NCI-H345 treated with DMSO at 0.1 percent for 48 hours (cell line): ENCODE measurements around the gene EGR2.

ENCODE experiments used
- DNase-seq: peaks from one replicate; lab custom pipeline; 2025; ENCODE audit not compliant: unreplicated experiment; lab: John Stamatoyannopoulos, UW

Gene EGR2

DNA sequence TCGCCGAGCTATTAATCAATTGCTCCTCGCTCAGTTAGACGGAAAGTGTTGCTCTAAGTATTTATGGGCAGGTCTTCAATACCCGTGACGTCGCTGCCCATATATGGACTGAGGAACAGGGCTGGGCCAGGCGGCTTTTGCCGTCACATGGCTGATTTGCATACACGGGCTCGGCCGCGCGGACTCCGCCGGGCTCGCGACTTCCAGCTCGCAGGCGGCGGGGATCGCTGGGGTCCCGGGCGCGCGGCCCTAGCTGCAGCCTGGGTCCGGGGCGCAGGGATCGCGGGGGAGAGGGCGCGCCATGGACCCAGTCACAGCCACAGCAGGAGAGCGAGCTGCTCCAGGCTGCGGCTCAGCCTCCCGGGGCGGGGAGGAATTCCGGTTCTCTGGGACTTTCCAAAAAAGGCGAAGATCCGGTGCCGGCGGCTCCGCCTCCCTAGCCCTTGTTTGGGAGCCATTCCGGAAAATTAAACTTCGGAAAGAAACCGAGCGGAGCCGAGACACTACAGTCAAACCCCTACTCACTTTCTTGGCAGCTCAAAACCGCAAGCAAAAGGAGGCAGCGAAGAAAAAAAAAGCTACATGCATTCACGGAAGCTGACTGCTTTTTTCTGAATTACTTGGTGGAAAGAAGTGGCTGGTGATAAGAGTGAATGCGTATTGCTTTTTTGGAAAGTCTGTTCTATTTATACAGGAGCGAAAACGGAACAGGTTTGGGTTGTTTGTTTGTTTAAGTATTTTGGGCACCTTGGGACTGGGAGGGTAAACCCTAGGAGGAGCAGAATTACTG, at the start of gene EGR2:
TSS of gene EGR2 (minus strand) at position 36 of the 790 bp plus-strand sequence. CDS start 337 bp downstream, outside the sequence.
- DNase-seq, result peak; percentile 39

- DNase-seq, result no peak
Measured at GRCh38 chr10:62862447-62862846, 46.3 kb upstream of the EGR2 start.

DNA sequence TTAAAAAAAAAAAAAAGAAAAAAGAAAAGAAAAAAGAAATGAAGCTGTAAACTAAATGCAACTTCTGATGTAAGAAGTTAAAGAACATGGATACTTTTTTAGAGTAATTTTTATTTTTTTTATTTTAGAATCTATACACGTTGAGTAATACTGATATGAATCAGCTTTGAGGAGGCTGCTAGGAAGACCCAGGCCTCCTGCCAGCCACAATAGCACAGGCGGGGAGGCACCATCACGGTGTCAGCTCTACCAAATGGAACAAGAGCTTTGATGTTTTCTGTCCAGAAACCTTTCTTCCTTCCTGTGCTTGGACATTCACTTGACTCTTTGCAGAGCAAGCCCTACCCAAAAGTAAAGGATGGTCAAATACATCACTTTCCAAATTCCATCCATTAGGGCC, 45.3 kb upstream of the EGR2 start:
- DNase-seq, result no peak

GRCh38 chr10:62860946-62861345, 44.8 kb upstream of the EGR2 start:
- no peak for DNase-seq

GRCh38 chr10:62858364-62858763, 42.2 kb upstream of the EGR2 start:
- DNase-seq, result no peak

GRCh38 chr10:62856021-62856420, 39.9 kb upstream of the EGR2 start:
- no peak for DNase-seq

GRCh38 chr10:62853710-62854109, 37.5 kb upstream of the EGR2 start:
- DNase-seq, result no peak

- DNase-seq, result no peak
Measured at GRCh38 chr10:62852961-62853702, 37.0 kb upstream of the EGR2 start.

DNA sequence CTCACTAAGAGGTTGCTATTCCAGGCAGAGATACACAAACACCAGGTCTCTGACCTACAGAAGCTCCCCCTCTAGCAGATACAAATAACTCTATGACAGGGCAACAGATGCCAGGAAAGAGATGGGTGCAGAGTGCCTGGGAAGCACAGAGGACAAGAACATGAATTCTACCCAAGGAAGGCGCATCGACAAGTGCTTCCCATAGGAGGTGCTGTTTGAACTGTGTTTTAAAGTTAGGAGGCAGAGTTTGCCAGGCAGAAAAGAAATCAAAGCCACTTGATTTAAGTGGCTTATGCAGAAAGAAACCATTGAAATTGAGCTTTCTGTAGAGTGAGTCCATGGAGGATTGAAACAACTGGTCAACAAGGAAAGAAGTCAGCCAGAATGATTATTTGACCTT, 35.3 kb upstream of the EGR2 start:
- DNase-seq, result no peak

GRCh38 chr10:62850646-62851045, 34.5 kb upstream of the EGR2 start:
- no peak for DNase-seq

DNA sequence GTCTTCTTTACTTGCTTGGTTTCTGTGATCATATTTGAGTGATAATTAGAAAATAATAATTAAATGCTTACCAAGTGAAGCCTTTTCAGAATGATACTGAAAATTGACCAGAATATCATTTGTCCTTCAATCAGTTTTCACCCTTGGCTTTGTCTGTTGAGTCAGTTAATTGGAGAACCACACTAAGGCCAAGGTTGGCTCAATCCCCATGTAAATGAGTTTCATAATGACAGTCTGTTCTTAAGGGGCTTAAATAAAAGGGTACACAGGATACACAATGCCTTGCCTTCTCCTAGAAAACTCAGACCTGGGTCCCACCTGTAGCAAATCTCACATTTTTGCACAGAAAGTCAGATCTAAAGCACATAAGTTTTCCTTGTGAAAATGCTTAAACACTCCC, 31.3 kb upstream of the EGR2 start:
- DNase-seq, result no peak

DNA sequence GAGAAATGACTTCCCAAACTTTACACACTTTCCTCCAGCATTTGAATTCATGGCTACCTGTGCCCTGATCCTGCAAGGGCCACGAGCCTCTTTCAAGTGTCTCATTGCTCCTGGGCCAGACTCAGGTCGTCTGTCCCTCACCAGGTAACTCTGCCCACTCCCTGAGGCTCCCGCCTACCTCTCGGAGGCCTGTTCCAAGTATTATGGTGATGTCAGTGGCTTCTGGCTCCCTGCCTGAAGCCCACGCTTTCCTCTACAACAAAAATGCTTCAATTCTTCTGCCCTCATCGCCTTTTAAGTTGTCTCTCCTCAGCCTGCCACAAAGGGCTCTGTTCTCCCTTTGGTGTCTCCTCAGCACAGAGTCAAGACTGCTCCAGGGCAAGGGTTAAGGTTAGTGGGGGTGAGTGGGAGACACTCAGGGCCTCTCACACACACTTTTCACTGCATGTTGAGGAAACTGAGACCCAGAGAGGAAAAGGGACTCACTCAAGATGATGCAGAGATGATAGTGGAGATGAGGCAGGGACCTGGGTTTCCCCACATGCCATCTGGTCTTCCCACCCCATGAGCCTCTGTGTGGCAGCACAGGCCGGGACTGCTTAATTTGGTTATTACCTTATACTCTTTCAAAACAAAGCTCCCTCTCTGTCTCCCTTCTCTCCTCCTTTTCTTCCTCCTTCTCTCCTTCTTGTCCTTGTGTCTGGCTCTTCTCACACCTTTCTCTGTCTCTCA, 28.3 kb upstream of the EGR2 start:
- DNase-seq, result no peak

DNA sequence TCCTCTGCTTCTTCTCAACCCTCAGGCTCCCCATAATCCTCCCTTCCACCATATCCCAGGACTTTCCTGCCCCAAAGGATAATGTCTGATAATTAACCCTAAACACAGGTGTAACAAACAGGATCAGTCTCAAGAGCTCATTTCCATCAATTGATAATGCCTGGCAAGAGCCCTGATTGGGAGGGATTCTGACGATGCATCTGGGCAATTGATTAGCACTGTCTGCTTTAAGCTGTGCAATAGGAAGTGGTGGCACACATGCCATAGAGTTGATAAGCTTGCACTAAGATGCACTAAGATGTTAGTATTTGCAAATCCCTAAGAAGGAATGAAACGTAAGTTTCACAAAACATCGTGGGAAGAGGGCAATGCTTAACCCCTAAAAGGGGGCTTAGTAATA, 27.4 kb upstream of the EGR2 start:
- no peak for DNase-seq

DNA sequence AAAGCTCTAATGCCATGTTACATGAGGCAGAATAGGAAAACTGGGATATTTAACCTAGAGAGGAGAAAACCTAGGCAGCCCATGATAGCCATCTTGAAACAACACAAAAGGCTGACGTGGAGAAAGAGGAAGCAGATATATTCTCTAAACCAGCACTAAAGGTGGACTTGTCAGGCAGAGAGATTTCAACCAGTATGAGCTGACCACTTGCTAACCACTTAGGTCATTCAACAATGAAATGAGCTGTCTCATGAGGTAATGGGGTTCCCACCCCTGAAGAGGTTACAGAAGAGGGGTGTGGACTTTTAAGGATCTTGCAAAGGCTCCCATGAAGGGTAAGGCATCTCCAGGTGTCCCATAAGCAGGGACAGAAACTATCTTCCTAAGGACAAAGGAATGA, 26.8 kb upstream of the EGR2 start:
- no peak for DNase-seq

DNA sequence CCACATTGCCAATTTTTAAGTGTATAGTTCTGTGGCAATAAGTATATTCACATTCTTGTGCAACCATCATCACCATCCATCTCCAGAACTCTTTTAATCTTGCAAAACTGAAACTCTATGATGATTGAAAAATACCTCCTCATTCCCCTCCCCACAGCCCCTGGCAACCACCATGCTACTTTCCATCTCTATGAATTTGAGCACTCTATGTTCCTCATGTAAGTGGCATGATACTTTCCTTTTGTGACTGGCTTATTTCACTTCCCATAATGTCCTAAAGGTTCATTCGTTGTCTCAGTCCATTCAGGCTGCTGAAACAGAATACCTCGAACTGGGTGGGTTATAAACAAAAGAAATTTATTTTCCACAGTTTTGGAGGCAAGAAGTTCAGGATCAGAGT, 23.4 kb upstream of the EGR2 start:
- no peak for DNase-seq

GRCh38 chr10:62831346-62831745, 15.2 kb upstream of the EGR2 start:
- no peak for DNase-seq

GRCh38 chr10:62830679-62831078, 14.5 kb upstream of the EGR2 start:
- no peak for DNase-seq

DNA sequence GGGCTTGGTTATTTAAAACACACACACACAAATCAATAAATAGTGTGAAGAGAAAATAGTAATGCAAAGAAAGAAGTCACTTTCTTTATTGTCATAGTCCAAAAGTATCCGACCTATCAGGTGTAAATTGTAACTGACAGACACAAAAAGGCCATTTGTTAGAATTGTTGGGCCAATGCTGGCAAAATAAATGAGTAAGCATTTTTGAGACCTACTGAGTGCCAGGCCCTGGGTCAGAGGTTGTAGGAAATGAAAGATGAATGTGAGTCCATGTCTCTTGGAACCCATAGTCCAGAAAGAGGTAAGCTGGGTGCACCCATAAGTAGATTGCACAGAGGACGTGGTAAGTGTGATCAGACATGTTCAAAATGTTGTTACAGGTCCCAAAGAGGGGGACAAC, 13.5 kb upstream of the EGR2 start:
- no peak for DNase-seq

DNA sequence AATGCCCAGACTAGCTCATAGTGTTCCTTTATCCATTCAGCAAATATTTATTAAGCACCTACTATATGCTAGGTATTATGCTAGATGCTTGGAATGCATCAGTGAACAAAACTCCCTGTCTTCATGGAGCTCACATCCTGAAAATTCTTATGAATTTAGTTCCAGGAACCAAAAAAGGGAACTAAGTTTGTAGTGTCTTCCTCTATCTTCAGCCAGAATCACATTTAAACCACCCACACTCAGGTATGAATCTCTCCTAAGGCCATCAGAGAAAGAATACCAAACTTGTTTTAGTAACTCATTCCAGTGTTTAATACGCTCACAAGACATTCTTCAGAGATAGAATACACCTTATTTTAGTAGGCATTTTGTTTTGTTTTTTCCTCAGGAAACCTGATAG, 10.1 kb upstream of the EGR2 start:
- no peak for DNase-seq

GRCh38 chr10:62820586-62820985, 4.4 kb upstream of the EGR2 start:
- DNase-seq, result no peak

- peak; percentile 76 for DNase-seq
Measured at GRCh38 chr10:62819141-62819920, 3.2 kb upstream of the EGR2 start.
